Adrenal gland (tissue), 12 donors: ENCODE results near the gene SLC22A12. TPM values are rescaled to one million over a fixed set of nuclear protein-coding genes. Genes with fewer than 3 reads are reported as not detected.

Experiments
- DNase-seq, 7 donors: peaks; one replicate each; pipeline ENCODE4 v3.0.0-alpha.2; 2019 to 2020
- H3K27ac ChIP-seq, 5 donors: fragments of 200-600 bp; sonication (generic) in 4 of 5; 1 replicate in 3 of 5; 2 replicates in 2 of 5; pipeline versions ENCODE4 v1.5.1 to v1.8.0; 2016 to 2020; ENCODE audit warnings: mild to moderate bottlenecking in 1 of 5
- H3K27me3 ChIP-seq: fragments of 200-600 bp; 2 replicates; pipeline ENCODE4 v1.8.0; 2021
- H3K36me3 ChIP-seq, 2 donors: fragments of 200-600 bp; replicated peaks in 1 of 2; 1 replicate in 1 of 2; 2 replicates in 1 of 2; pipeline versions ENCODE4 v1.5.1 to v1.8.0; 2018 to 2022
- H3K4me1 ChIP-seq, 2 donors: fragments of 200-600 bp; replicated peaks in 1 of 2; 1 replicate in 1 of 2; 2 replicates in 1 of 2; pipeline versions ENCODE4 v1.5.1 to v1.8.0; 2018 to 2021
- H3K4me3 ChIP-seq, 4 donors: fragments of 200-600 bp; sonication (generic) in 3 of 4; one replicate each; pipeline ENCODE4 v1.5.1; 2016 to 2018
- H3K9me3 ChIP-seq, 3 donors: fragments of 200-600 bp; sonication (generic) in 1 of 3; replicated peaks in 1 of 3; 1 replicate in 2 of 3; 2 replicates in 1 of 3; pipeline versions ENCODE4 v1.5.1 to v1.8.0; 2016 to 2021
- CTCF ChIP-seq, 6 experiments: fragments of 450-650 bp in 4 of 6; fragments of 200-600 bp in 2 of 6; sonication (generic) in 1 of 6; IDR thresholded peaks; 1 replicate in 5 of 6; 2 replicates in 1 of 6; pipeline versions ENCODE4 v1.5.1 to v1.8.0; 2016 to 2021; ENCODE audit warnings: antibody characterized with exemption in 6 of 6, mild to moderate bottlenecking in 2 of 6, moderate library complexity in 1 of 6
- POLR2A ChIP-seq, 2 donors: fragments of 450-650 bp; IDR thresholded peaks; one replicate each; pipeline ENCODE4 v1.6.1; 2017; ENCODE audit warnings: antibody characterized with exemption in 2 of 2, mild to moderate bottlenecking in 2 of 2, moderate library complexity in 1 of 2
- WGBS, 4 donors: extraction: QIAGEN DNeasy Blood & Tissue Kit in 2 of 4; methylation state at CpG; one replicate each; pipeline versions ENCODE4 v1.1.5 to v1.1.7; 2013 to 2017; 5-methylcytosine and 5-hydroxymethylcytosine counted together
- intact Hi-C, 2 donors: fragments of 100-400 bp; cut with DNase I; formaldehyde crosslinking; loops; one replicate each; pipeline versions ENCODE4 v1.14.1 to v1.15.0; 2022 to 2023
- polyA plus RNA-seq, 3 donors: library from polyadenylated mRNA; stranded (reverse); fragments of 200-250 nt in 2 of 3; fragments of 350-450 nt in 1 of 3; fragmentation: Illumina TruSeq in 1 of 3; extraction: RNeasy Lipid Tissue Mini Kit (QIAGEN cat#74804) in 1 of 3; gene quantifications; one replicate each; pipeline ENCODE4 v1.2.3, GENCODE V29; 2013 to 2014
- total RNA-seq, 9 donors: library from RNA; depleted of rRNA in 4 of 9; stranded (reverse); fragments of >200 nt in 4 of 9; fragments of 120-200 nt in 1 of 9; fragmentation: NEBNext Ultra II Directional in 1 of 9; extraction: Animal tissue kit (Norgen Biotek cat#: 25700) in 1 of 9; gene quantifications; one replicate each; pipeline versions ENCODE4 v1.1.0 to v1.2.4, GENCODE V29; 2013 to 2023
- donor health status: healthy with polysubstance abuse.
- donor health status: Bipolar disorder and iron deficiency.
- donor health status: DM: yes; HTN: yes; CAD: no.
- donor health status: DM: no; HTN: no; CAD: no.
- donor health status: DM: no; HTN: no; CAD: no.
- donor health status: DM: yes; HTN: yes; CAD: no.

Gene SLC22A12
- total and polyA plus RNA-seq, 12 donors = not detected

- H3K4me3 ChIP-seq = no peak overlapping the region
- no peaks in the 10 kb centered on the region for H3K4me1 ChIP-seq
- no peaks in the 10 kb centered on the region for H3K36me3 ChIP-seq
- no peak overlapping the region for H3K27ac ChIP-seq
- no peaks in the 10 kb centered on the region for H3K27me3 ChIP-seq
- intact Hi-C loops = no loop called here
- DNase-seq = no peak
- no peak for TF ChIP-seq CTCF (IDR thresholded peaks at IDR 0.05)
- no peak for TF ChIP-seq POLR2A (IDR thresholded peaks at IDR 0.05)
- H3K9me3 ChIP-seq = no peaks in the 10 kb centered on the region
Observed at GRCh38 chr11:64586366-64586765, 4.7 kb upstream of the SLC22A12 start.

GRCh38 chr11:64588701-64589100 lies 2.3 kb upstream of the SLC22A12 start:
- H3K36me3 ChIP-seq = no peaks in the 10 kb centered on the region
- H3K4me3 ChIP-seq = no peak overlapping the region
- H3K9me3 ChIP-seq = no peaks in the 10 kb centered on the region
- WGBS, 4 donors = 90 to 95% (median 94%) methylated on average over 2 of the region's 2 CpGs
- H3K27ac ChIP-seq = no peak overlapping the region
- H3K4me1 ChIP-seq = no peaks in the 10 kb centered on the region
- intact Hi-C loops = no loop called here
- TF ChIP-seq CTCF (IDR thresholded peaks at IDR 0.05) = no peak
- TF ChIP-seq POLR2A (IDR thresholded peaks at IDR 0.05) = no peak
- DNase-seq = no peak
- H3K27me3 ChIP-seq = no peaks in the 10 kb centered on the region

- no peak for DNase-seq
- intact Hi-C loops = no loop called here
- no peak overlapping the region for H3K4me3 ChIP-seq
- TF ChIP-seq CTCF (IDR thresholded peaks at IDR 0.05) = no peak
- no peak for TF ChIP-seq POLR2A (IDR thresholded peaks at IDR 0.05)
- no peak overlapping the region for H3K27ac ChIP-seq
- H3K27me3 ChIP-seq = no peaks in the 10 kb centered on the region
- WGBS, 4 donors = 84 to 93% (median 89%) methylated on average over 7 to 36 of the region's 36 CpGs
- no peaks in the 10 kb centered on the region for H3K9me3 ChIP-seq
- H3K4me1 ChIP-seq = no peaks in the 10 kb centered on the region
- H3K36me3 ChIP-seq = no peaks in the 10 kb centered on the region
Observed at GRCh38 chr11:64591257-64592233, 525 bp downstream of the SLC22A12 start.

- intact Hi-C loops = no loop called here
- DNase-seq = no peak
- H3K4me3 ChIP-seq = no peak overlapping the region
- no peak for TF ChIP-seq POLR2A (IDR thresholded peaks at IDR 0.05)
- no peak for TF ChIP-seq CTCF (IDR thresholded peaks at IDR 0.05)
- H3K27me3 ChIP-seq = no peaks in the 10 kb centered on the region
- WGBS, 4 donors = 92 to 100% (median 97%) methylated on average over 1 to 3 of the region's 3 CpGs
- no peaks in the 10 kb centered on the region for H3K4me1 ChIP-seq
- H3K27ac ChIP-seq = no peak overlapping the region
- H3K9me3 ChIP-seq = no peaks in the 10 kb centered on the region
- no peaks in the 10 kb centered on the region for H3K36me3 ChIP-seq
Observed at GRCh38 chr11:64592234-64592615, 1.2 kb downstream of the SLC22A12 start.
